ENCODE measurements around the gene RAI1. TPM values are rescaled to one million over a fixed set of nuclear protein-coding genes. Genes with fewer than 3 reads are reported as not detected.

The RAI1 gene
- total RNA-seq, 2 donors from 2014 or later: 35.9 to 42.9 TPM

DNA sequence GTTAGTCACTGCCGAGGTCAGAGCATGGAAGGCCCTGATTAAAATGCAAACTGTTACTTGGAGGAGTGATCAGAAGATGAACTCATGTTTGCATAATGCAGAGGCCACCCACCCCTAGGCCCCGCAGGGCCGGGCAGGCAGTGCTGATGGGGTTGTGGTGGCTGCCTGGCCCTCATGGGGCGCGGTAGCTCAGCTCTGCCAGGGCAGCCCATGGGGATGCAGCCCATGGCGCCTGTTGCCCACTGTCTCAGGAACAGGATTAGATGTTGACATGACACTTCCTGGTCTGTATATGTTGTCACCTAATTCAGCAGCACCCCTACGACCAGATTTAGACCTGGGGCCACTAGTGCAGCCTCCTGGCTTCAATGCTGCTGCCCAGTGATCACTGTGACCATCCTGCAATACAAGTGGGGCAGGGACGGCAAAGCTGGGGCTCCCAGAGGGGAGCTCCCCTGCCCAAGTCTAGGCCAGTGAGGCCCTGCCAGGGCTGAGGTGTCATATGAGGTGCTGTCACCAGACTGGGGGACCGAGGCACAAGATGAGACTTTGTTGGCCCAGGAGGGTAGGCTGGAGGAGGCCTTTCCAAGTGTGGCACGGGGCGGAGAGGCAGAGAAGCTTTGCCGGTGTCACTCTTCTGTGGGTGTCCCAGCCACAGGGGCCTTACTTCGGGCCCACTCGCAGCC is 49.1 kb downstream of the RAI1 start:
- peaks cover 5% of the 10 kb centered on the region for H3K36me3 Mint-ChIP-seq (ENCODE audit: low read depth)
- no peak overlapping the region for H3K27ac ChIP-seq (ENCODE audit: low read depth, low read length)
- TF ChIP-seq CTCF (conservative IDR thresholded peaks at IDR 0.05): no peak
- peaks cover 41% of the 10 kb centered on the region for H3K27me3 Mint-ChIP-seq (ENCODE audit: insufficient read depth)
- H3K4me1 Mint-ChIP-seq: peaks cover 13% of the 10 kb centered on the region
- no peak overlapping the region for H3K4me3 Mint-ChIP-seq
- H3K36me3 ChIP-seq (ENCODE audit: control insufficient read depth, insufficient read depth, low read length): peaks cover 26% of the 10 kb centered on the region
- no peaks in the 10 kb centered on the region for H3K4me1 ChIP-seq (ENCODE audit: control insufficient read depth, insufficient read depth, low read length)
- no peak overlapping the region for H3K27ac Mint-ChIP-seq
- no peak for DNase-seq
- H3K9me3 Mint-ChIP-seq: no peaks in the 10 kb centered on the region
- no peak overlapping the region for H3K4me3 ChIP-seq (ENCODE audit: low read length)
- no peaks in the 10 kb centered on the region for H3K9me3 ChIP-seq (ENCODE audit: control insufficient read depth, low read length)
- WGBS, 2 experiments (ENCODE audit: insufficient coverage in 1 of 2, insufficient read length in 1 of 2): 90 to 92% methylated on average over 12 to 14 of the region's 14 CpGs
- H3K9ac ChIP-seq (ENCODE audit: extremely low read depth, low read length, poor library complexity, severe bottlenecking): no peak overlapping the region
- H3K27me3 ChIP-seq (ENCODE audit: control insufficient read depth, insufficient read depth, low read length, poor library complexity, severe bottlenecking): no peaks in the 10 kb centered on the region

DNA sequence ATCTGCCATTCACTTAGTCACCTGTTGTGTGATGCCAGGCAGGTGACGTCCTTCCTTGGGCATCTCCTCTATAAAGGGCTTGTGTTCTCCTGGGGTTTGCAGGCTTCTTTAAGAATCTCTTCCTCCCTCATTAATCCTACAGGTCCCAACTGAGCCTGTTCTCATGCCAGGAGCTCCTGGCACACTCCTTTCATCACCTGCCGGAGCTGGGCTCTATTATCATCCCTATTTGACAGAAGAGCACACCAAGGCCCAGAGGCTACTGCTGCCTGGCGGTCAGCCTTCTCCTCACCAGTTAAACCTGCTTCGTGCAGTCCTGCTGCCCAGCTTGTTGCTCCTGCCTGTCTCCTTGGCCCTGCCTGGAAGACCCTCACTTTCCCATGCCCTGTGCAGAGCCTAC is 51.2 kb downstream of the RAI1 start:
- no peak for TF ChIP-seq CTCF (conservative IDR thresholded peaks at IDR 0.05)
- 91 to 100% methylated on average over 3 to 4 of the region's 4 CpGs for WGBS, 2 experiments (ENCODE audit: insufficient coverage in 1 of 2, insufficient read length in 1 of 2)
- Histone ChIP-seq H3K27ac (ENCODE audit: low read depth, low read length) (no peak overlapping the region), H3K4me3 (ENCODE audit: low read length) (no peak overlapping the region), H3K4me1 (ENCODE audit: control insufficient read depth, insufficient read depth, low read length) (no peaks in the 10 kb centered on the region), H3K9ac (ENCODE audit: extremely low read depth, low read length, poor library complexity, severe bottlenecking) (no peak overlapping the region), H3K27me3 (ENCODE audit: control insufficient read depth, insufficient read depth, low read length, poor library complexity, severe bottlenecking) (no peaks in the 10 kb centered on the region), H3K9me3 (ENCODE audit: control insufficient read depth, low read length) (no peaks in the 10 kb centered on the region), H3K36me3 (ENCODE audit: control insufficient read depth, insufficient read depth, low read length) (peaks cover 26% of the 10 kb centered on the region)
- no peak overlapping the region for H3K4me3 Mint-ChIP-seq
- H3K36me3 Mint-ChIP-seq (ENCODE audit: low read depth): peaks cover 5% of the 10 kb centered on the region
- no peak overlapping the region for H3K27ac Mint-ChIP-seq
- H3K9me3 Mint-ChIP-seq: no peaks in the 10 kb centered on the region
- peaks cover 29% of the 10 kb centered on the region for H3K27me3 Mint-ChIP-seq (ENCODE audit: insufficient read depth)
- no peak for DNase-seq
- H3K4me1 Mint-ChIP-seq: peaks cover 3% of the 10 kb centered on the region

GRCh38 chr17:17732892-17733670 is 51.8 kb downstream of the RAI1 start:
- Histone ChIP-seq H3K27me3 (ENCODE audit: control insufficient read depth, insufficient read depth, low read length, poor library complexity, severe bottlenecking) (no peaks in the 10 kb centered on the region), H3K36me3 (ENCODE audit: control insufficient read depth, insufficient read depth, low read length) (peaks cover 26% of the 10 kb centered on the region), H3K27ac (ENCODE audit: low read depth, low read length) (no peak overlapping the region), H3K4me1 (ENCODE audit: control insufficient read depth, insufficient read depth, low read length) (peaks cover 3% of the 10 kb centered on the region), H3K9me3 (ENCODE audit: control insufficient read depth, low read length) (no peaks in the 10 kb centered on the region), H3K4me3 (ENCODE audit: low read length) (no peak overlapping the region), H3K9ac (ENCODE audit: extremely low read depth, low read length, poor library complexity, severe bottlenecking) (no peak overlapping the region)
- peaks cover 3% of the 10 kb centered on the region for H3K4me1 Mint-ChIP-seq
- no peaks in the 10 kb centered on the region for H3K9me3 Mint-ChIP-seq
- no peak overlapping the region for H3K4me3 Mint-ChIP-seq
- TF ChIP-seq CTCF (conservative IDR thresholded peaks at IDR 0.05): no peak
- DNase-seq: no peak
- peaks cover 5% of the 10 kb centered on the region for H3K36me3 Mint-ChIP-seq (ENCODE audit: low read depth)
- no peak overlapping the region for H3K27ac Mint-ChIP-seq
- 92% methylated on average over 7 to 9 of the region's 9 CpGs for WGBS, 2 experiments (ENCODE audit: insufficient coverage in 1 of 2, insufficient read length in 1 of 2)
- peaks cover 22% of the 10 kb centered on the region for H3K27me3 Mint-ChIP-seq (ENCODE audit: insufficient read depth)

All from endodermal cell (in vitro differentiated cells).